OCI-LY7 (cell line): Measurements from ENCODE around the gene BMPR1B.

Experiments used
- CTCF ChIP-seq: fragments of 200-600 bp; sonication (generic); conservative IDR thresholded peaks from 2 replicates; pipeline ENCODE4 v1.5.1; 2014; ENCODE audit warnings: mild to moderate bottlenecking, antibody characterized with exemption, low read length, moderate library complexity, mixed read lengths
- EZH2phosphoT487 ChIP-seq: fragments of 200-600 bp; sonication (generic); IDR thresholded peaks from 2 replicates; pipeline ENCODE4 v1.6.1; 2018; ENCODE audit warnings: low read depth, borderline replicate concordance, mild to moderate bottlenecking, mixed run types, antibody characterized with exemption, low read length, moderate library complexity, mixed read lengths

- TF ChIP-seq CTCF (no peak), EZH2phosphoT487 (no peak)
Measured at GRCh38 chr4:94856030-94856429, 98.3 kb downstream of the BMPR1B start.
